Small intestine (tissue), 7 donors: ENCODE data around the gene SLC16A14. TPM values are rescaled to one million over a fixed set of nuclear protein-coding genes. Genes with fewer than 3 reads are reported as not detected.

Experiments used
- DNase-seq, 2 donors: peaks; one replicate each; pipeline versions ENCODE4 v3.0.0 to v3.0.0-alpha.2; 2013
- FAIRE-seq: peaks from 2 replicates; lab custom pipeline; 2012; peaks lifted over from hg19 to GRCh38; lab: Jason Lieb, UNC
- H3K27ac ChIP-seq, 3 donors: one replicate each; pipeline ENCODE4 v1.5.1; 2013; ENCODE audit warnings: low read length in 2 of 3, mild to moderate bottlenecking in 2 of 3, control low read depth in 1 of 3, inconsistent platforms in 1 of 3, low read depth in 1 of 3, moderate library complexity in 1 of 3
- H3K27me3 ChIP-seq, 3 donors: one replicate each; pipeline ENCODE4 v1.6.1; 2013; ENCODE audit warnings: low read length in 3 of 3, inconsistent platforms in 1 of 3; ENCODE audit not compliant: control insufficient read depth in 3 of 3, insufficient read depth in 3 of 3
- H3K36me3 ChIP-seq, 3 donors: one replicate each; pipeline ENCODE4 v1.6.1; 2013; ENCODE audit warnings: low read length in 3 of 3, inconsistent platforms in 1 of 3, low read depth in 1 of 3, mild to moderate bottlenecking in 1 of 3, moderate library complexity in 1 of 3; ENCODE audit not compliant: control insufficient read depth in 3 of 3, insufficient read depth in 2 of 3
- H3K4me1 ChIP-seq, 3 donors: one replicate each; pipeline ENCODE4 v1.6.1; 2013; ENCODE audit warnings: low read length in 2 of 3, inconsistent platforms in 1 of 3, low read depth in 1 of 3, mild to moderate bottlenecking in 1 of 3, moderate library complexity in 1 of 3; ENCODE audit not compliant: control insufficient read depth in 3 of 3, insufficient read depth in 2 of 3
- H3K4me3 ChIP-seq, 3 donors: one replicate each; pipeline ENCODE4 v1.5.1; 2013; ENCODE audit warnings: low read length in 3 of 3, control low read depth in 1 of 3, inconsistent platforms in 1 of 3, low read depth in 1 of 3, mild to moderate bottlenecking in 1 of 3, moderate library complexity in 1 of 3
- H3K9me3 ChIP-seq, 2 donors: one replicate each; pipeline ENCODE4 v1.6.1; 2013; ENCODE audit warnings: low read depth in 1 of 2, low read length in 1 of 2; ENCODE audit not compliant: control insufficient read depth in 2 of 2, insufficient read depth in 1 of 2
- WGBS, 3 donors: extraction: QIAGEN DNeasy Blood & Tissue Kit; methylation state at CpG; one replicate each; pipeline ENCODE4 v1.1.7; 2013; 5-methylcytosine and 5-hydroxymethylcytosine counted together
- polyA plus RNA-seq, 4 donors: library from polyadenylated mRNA; stranded (reverse) in 3 of 4; unstranded in 1 of 4; fragments of 200-250 nt in 3 of 4; fragments of 120-200 nt in 1 of 4; gene quantifications; one replicate each; pipeline versions ENCODE4 v1.2.1 to v1.2.3, GENCODE V29; 2013
- donor health status: healthy with polysubstance abuse.
- donor health status: control.
- donor health status: control.
- donor health status: Bipolar disorder and iron deficiency.
- donor health status: healthy.

SLC16A14 gene
- polyA plus RNA-seq, 4 donors, result 0.27 to 2.0 (median 1.3) TPM; not detected in 1

- WGBS, 3 donors, result 67 to 74% (median 73%) methylated on average over 3 of the region's 3 CpGs
- FAIRE-seq (no peak), DNase-seq (no peak)
Measured at GRCh38 chr2:230050136-230050535, 18.6 kb downstream of the SLC16A14 start.

GRCh38 chr2:230048010-230048671 is 20.6 kb downstream of the SLC16A14 start:
- no peak overlapping the region for H3K27ac ChIP-seq
- no peaks in the 10 kb centered on the region for H3K27me3 ChIP-seq
- no peaks in the 10 kb centered on the region for H3K36me3 ChIP-seq
- H3K4me1 ChIP-seq, result no peaks in the 10 kb centered on the region
- no peak overlapping the region for H3K4me3 ChIP-seq
- 82 to 86% (median 85%) methylated on average over 4 of the region's 4 CpGs for WGBS, 3 donors
- H3K9me3 ChIP-seq, result no peaks in the 10 kb centered on the region
- DNase-seq, result no peak
- FAIRE-seq, result no peak

More at GRCh38 chr2:230050136-230050535, 18.6 kb downstream of the SLC16A14 start:
- H3K36me3 ChIP-seq, result no peaks in the 10 kb centered on the region
- no peaks in the 10 kb centered on the region for H3K4me1 ChIP-seq
- no peak overlapping the region for H3K4me3 ChIP-seq
- no peaks in the 10 kb centered on the region for H3K9me3 ChIP-seq
- no peaks in the 10 kb centered on the region for H3K27me3 ChIP-seq
- H3K27ac ChIP-seq, result no peak overlapping the region

- FAIRE-seq (no peak), DNase-seq (no peak)
- no peak overlapping the region for H3K27ac ChIP-seq
- WGBS, 3 donors, result 95 to 97% (median 96%) methylated on average over 16 of the region's 16 CpGs
- H3K9me3 ChIP-seq, result peaks cover 0 to 3% of the 10 kb centered on the region in 2 donors
- no peaks in the 10 kb centered on the region for H3K36me3 ChIP-seq
- H3K27me3 ChIP-seq, result no peaks in the 10 kb centered on the region
- H3K4me3 ChIP-seq, result no peak overlapping the region
- H3K4me1 ChIP-seq, result no peaks in the 10 kb centered on the region
Measured at GRCh38 chr2:230046491-230046890, 22.2 kb downstream of the SLC16A14 start.

GRCh38 chr2:230043461-230043860 is 25.3 kb downstream of the SLC16A14 start:
- no peak for DNase-seq
- Histone ChIP-seq H3K27me3 (no peaks in the 10 kb centered on the region), H3K4me3 (no peak overlapping the region), H3K36me3 (no peaks in the 10 kb centered on the region), H3K4me1 (no peaks in the 10 kb centered on the region), H3K27ac (no peak overlapping the region), H3K9me3 (peaks cover 0 to 3% of the 10 kb centered on the region in 2 donors)
- no peak for FAIRE-seq
- 69 to 92% (median 88%) methylated on average over 2 of the region's 2 CpGs for WGBS, 3 donors

- H3K4me3 ChIP-seq, result no peak overlapping the region
- 74 to 87% (median 86%) methylated on average over 5 of the region's 5 CpGs for WGBS, 3 donors
- FAIRE-seq, result no peak
Measured at GRCh38 chr2:230043025-230043424, 25.7 kb downstream of the SLC16A14 start.

GRCh38 chr2:230042195-230042594 is 26.5 kb downstream of the SLC16A14 start:
- Histone ChIP-seq H3K9me3 (peaks cover 0 to 3% of the 10 kb centered on the region in 2 donors), H3K27me3 (no peaks in the 10 kb centered on the region), H3K36me3 (no peaks in the 10 kb centered on the region), H3K4me3 (no peak overlapping the region), H3K4me1 (no peaks in the 10 kb centered on the region), H3K27ac (no peak overlapping the region)
- FAIRE-seq (no peak), DNase-seq (no peak)
- 93 to 98% (median 95%) methylated on average over 1 of the region's 1 CpG for WGBS, 3 donors

More at GRCh38 chr2:230043025-230043424, 25.7 kb downstream of the SLC16A14 start:
- H3K27ac ChIP-seq, result no peak overlapping the region
- H3K4me1 ChIP-seq, result no peaks in the 10 kb centered on the region
- peaks cover 0 to 3% of the 10 kb centered on the region in 2 donors for H3K9me3 ChIP-seq
- H3K27me3 ChIP-seq, result no peaks in the 10 kb centered on the region
- DNase-seq, result no peak
- H3K36me3 ChIP-seq, result no peaks in the 10 kb centered on the region

- FAIRE-seq, result no peak
- no peak overlapping the region for H3K27ac ChIP-seq
- WGBS, 3 donors, result 94 to 96% (median 95%) methylated on average over 4 of the region's 4 CpGs
- H3K4me1 ChIP-seq, result no peaks in the 10 kb centered on the region
- no peak overlapping the region for H3K4me3 ChIP-seq
- H3K9me3 ChIP-seq, result no peaks in the 10 kb centered on the region
- no peak for DNase-seq
- peaks cover 0 to 2% (median 0%) of the 10 kb centered on the region in 3 donors for H3K27me3 ChIP-seq
- H3K36me3 ChIP-seq, result no peaks in the 10 kb centered on the region
Measured at GRCh38 chr2:230023313-230023712, 45.4 kb downstream of the SLC16A14 start.

- Histone ChIP-seq H3K27me3 (no peaks in the 10 kb centered on the region), H3K4me1 (no peaks in the 10 kb centered on the region), H3K36me3 (no peaks in the 10 kb centered on the region), H3K4me3 (no peak overlapping the region), H3K27ac (no peak overlapping the region), H3K9me3 (no peaks in the 10 kb centered on the region)
- no peak for FAIRE-seq
- 79 to 88% (median 82%) methylated on average over 3 of the region's 3 CpGs for WGBS, 3 donors
- no peak for DNase-seq
Measured at GRCh38 chr2:230019742-230020141, 49.0 kb downstream of the SLC16A14 start.

- H3K36me3 ChIP-seq, result no peaks in the 10 kb centered on the region
- no peak for DNase-seq
- H3K4me3 ChIP-seq, result no peak overlapping the region
- no peaks in the 10 kb centered on the region for H3K4me1 ChIP-seq
- no peaks in the 10 kb centered on the region for H3K9me3 ChIP-seq
- no peak for FAIRE-seq
- H3K27me3 ChIP-seq, result no peaks in the 10 kb centered on the region
- no peak overlapping the region for H3K27ac ChIP-seq
- WGBS, 3 donors, result 87 to 95% (median 91%) methylated on average over 4 of the region's 4 CpGs
Measured at GRCh38 chr2:230018153-230018552, 50.6 kb downstream of the SLC16A14 start.
